ENCODE measurements around the gene PSMB1.

GRCh38 chr6:170553534-170554012, 466 bp upstream of the PSMB1 start:
- TF ChIP-seq CTCF (IDR thresholded peaks at IDR 0.05): no peak
- TF ChIP-seq EZH2 (IDR thresholded peaks at IDR 0.05; ENCODE audit: borderline replicate concordance, insufficient read depth, low read depth, low read length, poor library complexity, severe bottlenecking): no peak
